GM18858 (cell line): ENCODE data around the gene HSH2D.
"Not testable (repeated sequence)": the region's sequence is repeated elsewhere in the genome, so short reads cannot be mapped to it uniquely, and the experiment has no call there.

ENCODE experiments used
- ATAC-seq: cut with Tn5 transposase; IDR thresholded peaks from one replicate; pipeline ENCODE4 v1.9.1; 2021; ENCODE audit not compliant: unreplicated experiment

HSH2D gene

DNA sequence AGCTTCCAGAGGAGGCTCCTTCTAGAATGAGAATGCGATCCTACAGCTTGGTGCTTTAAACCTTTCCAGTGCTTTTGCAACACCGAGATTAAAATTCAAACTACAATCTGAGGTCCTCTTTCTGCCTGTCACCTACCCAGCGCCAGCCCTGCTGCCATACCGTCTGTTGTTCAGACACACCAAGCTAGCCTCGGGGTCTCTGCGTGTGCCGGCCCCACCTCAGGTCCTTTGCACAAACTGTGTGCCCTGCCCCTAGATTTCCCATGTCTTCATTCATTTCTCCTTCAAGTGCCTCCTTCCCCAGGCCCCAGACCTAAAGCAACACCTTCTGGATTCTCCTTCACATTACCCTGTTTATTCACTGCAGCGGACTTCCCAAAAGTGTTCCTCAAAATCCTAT is 11.1 kb downstream of the HSH2D start:
- ATAC-seq, result no peak

DNA sequence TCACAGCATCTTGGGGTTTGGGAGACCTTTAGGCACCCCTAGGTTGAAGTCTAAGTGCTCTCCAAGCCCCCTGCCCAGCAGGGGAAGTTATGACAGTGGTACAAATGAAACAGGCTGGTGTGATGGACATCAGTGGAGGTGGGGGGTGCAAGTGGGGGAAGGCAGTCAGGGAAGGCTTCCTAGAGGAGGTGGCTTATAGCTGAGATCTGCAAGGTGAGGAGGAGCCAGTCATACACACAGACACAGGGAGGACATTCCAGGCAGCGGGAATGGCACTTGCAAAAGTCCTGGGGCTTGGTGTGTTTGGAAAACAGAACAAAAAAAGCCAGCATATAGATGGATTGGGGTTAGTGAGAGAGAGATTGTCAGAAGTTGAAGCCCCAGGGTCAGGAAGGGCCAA is 11.6 kb downstream of the HSH2D start:
- ATAC-seq, result no peak

DNA sequence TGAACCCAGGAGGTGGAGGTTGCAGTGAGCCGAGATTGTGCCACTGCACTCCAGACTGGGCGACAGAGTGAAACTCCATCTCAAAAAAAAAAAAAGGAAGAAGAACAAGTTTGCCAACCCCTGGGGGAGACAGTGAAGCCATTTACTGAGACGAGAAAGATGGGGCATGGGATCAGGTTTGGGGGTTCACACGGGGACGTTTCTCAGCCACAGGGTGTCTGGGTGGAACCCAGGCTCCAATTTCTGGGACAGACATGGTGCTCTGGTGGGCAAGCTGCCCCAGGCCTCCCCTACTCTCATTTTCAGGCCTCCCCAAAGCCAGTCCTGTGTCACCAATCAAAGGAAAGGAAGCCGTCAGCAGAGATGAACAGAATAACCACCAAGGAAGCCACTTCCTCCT is 13.4 kb downstream of the HSH2D start:
- ATAC-seq, result no peak

DNA sequence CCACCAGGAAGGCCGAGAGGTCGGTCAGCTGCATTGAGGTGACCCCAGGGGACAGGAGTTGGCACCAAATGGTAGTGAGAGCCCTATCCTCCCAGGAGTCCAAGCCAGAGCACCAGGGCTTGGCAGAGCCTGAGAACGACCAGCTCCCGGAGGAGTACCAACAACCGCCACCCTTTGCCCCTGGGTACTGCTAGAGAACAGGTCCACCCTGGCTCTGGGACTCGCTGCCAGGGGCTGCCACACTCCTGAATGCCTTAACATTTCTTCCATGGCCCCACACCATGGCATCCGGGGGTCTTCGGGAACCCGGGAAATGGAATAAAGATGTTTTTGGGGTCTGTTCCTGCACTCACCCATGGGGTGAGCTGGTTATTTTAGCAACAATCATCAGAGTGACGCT is 14.1 kb downstream of the HSH2D start:
- ATAC-seq, result no peak

DNA sequence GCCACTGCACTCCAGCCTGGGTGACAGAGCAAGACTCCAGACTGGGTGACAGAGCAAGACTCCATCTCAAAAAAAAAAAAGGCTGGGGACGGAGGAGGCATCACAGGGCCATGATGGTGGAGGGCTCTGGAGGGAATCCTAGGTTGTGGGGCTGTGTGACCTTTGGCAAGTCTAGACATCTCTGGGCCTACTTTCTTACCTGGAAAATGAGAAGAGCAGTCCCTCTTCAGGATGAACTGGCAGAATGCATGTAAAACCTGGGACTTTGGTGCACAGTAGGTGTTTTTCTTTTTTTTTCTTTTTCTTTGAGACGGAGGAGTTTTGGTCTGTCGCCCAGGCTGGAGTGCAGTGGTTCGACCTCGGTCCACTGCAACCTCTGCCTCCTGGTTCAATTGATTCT is 16.2 kb downstream of the HSH2D start:
- ATAC-seq, result no peak

DNA sequence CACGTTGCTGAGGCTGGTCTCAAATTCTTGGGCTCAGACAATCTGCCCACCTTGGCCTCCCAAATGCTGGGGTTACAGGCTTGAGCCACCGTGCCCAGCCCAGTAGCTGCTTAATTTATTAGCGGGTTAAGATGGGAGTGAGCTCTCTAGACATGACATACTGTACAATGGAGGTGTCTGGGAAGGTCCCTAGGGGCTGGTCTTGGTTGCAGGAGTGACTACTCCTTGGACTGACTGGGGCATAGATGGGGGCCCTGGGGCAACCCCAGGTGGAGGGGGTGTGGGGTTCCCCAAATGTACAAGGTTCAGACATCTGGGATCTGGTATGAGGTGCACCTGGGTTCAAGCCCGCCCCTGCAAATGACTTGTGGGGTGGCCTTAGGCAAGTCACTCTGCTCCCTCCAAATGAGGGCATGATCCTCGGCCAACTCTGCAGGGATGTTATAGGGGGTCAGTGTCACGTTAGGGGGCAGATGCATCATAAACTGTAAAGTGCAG is 17.0 kb downstream of the HSH2D start:
- no peak for ATAC-seq

DNA sequence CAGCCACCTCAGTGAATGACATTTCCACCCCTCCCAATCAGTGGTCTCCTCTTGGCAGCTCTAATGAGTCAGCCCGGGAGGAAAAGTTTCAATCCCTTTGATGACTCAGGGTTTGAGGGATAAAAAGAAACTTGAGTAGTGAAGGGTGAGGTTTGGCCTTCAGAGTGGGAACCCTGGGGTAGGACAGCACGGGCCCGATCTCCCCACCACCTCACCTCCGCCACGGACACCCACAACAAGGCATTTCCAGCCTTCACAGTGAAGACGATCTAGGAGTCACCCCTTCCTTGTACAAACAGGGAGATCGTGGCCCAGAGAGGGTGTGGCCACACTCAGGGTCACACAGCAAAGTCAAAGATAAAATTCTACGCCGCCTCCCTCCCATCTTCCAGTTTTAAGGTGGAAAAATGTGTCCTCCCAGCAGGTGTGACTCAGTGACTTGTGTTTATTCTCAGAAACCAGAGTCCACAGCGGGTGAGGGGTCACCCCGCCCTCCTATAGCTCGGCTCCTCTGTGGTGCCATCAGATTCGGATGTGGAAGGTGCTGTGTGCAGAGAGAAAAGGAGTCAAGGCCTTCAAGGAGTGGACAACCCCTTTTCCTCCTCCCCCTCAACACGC is 17.6 kb downstream of the HSH2D start:
- no peak for ATAC-seq

DNA sequence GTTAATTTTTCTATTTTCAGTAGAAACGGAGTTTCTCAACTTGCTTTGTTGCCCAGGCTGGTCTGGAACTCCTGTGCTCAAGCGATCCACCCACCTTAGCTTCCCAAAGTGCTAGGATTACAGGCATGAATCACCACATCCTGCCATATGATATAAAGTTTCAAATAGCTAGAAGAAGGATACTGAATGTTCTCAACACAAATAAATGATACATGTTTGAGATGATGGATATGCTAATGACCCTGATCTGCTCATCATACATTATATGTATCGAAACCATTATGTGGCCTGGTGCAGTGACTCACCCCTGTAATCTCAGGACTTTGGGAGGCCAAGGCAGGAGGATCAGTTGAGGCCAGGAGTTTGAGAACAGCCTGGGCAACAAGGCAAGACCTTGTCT is 18.4 kb downstream of the HSH2D start:
- ATAC-seq, result no peak

DNA sequence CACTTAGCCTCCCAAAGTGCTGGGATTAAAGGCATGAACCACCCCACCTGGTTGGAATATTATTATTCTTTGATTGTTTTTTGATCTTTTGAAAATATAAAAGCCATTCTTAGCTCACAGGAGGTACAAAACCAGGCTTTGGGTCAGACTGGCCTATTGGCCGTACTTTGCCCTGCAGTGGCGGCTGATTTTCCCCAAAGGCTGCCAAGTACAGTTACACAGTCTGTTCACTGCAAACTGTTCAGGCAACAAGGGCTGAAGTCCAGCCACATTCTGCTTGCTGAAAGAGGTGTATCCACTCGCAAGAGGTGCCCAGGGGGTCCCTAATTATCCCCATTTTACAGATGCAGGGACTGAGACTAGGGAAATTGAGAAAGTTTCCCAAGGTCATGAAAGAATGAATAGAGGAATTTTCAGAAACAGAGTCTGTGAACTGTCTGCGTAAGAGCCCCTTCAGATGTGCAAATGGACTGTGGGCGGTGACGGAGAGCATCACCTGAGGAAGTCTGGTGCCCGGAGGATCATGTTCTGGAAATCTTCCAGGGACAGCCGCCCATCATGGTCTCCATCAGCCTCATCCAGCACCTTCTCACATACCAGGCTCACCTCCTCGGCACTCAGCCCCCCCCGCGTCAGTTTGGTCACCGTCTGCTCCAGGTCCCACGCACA is 20.9 kb downstream of the HSH2D start:
- ATAC-seq, result no peak

DNA sequence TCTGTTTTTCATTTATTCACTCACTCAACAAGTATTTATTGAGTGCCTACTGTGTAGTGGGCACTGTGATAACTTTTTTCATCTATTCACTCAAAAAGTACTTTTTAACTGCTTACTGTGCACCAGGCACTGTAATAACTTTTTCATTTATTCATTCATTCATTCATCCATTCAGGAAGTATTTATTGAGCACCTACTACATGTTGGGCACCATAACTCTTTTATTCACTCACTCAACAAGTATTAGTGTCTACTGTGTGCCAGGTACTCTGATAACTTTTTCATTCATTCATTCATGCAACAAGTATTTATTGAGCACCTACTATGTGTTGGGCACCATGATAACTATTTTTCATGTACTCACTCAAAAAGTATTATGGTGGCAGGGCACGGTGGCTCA is 22.9 kb downstream of the HSH2D start:
- ATAC-seq, result no peak

DNA sequence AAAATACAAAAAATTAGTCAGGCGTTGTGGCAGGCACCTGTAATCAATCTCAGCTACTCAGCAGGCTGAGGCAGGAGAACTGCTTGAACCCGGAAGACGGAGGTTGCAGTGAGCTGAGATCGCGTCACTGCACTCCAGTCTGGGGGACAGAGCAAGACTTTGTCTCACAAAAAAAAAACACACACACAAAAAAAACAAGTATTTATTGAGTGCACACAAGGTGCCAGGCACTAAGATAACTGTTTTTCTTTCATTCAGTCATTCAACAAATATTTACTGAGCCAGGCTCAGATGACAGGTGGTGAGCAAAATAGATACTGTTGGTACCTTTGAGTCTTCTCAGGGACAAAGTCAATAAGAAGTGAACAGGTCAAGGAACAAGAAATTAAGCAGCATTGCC is 23.6 kb downstream of the HSH2D start:
- no peak for ATAC-seq

DNA sequence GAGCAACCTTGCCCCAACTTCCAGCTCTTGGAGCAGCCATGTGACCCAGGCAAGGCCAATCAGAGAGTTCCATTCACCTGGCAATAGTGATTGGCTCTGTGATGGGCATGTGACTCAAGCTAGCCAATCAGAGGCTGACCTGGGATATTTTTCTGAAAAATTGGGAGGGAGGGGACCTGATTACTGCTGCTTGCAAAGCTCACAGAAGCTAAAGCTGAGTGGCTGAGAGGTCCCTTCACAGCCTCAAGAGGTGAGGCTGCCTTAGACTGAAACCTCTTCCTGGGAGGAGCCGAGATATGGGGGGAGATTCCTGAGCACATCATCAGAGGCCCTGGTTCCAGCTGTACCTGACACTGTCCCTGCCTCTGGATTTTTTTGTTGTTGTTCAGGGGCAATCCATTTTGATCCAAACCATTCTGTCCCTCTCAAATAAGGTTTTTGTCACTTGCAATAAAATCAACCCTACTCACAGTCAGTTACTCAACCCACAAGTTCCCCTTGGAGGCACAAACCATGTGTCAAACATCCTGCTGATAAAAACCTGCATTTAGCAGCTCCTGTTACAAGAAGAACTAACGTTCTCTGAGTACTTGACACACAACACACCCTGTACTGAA is 25.1 kb downstream of the HSH2D start:
- ATAC-seq, result no peak

DNA sequence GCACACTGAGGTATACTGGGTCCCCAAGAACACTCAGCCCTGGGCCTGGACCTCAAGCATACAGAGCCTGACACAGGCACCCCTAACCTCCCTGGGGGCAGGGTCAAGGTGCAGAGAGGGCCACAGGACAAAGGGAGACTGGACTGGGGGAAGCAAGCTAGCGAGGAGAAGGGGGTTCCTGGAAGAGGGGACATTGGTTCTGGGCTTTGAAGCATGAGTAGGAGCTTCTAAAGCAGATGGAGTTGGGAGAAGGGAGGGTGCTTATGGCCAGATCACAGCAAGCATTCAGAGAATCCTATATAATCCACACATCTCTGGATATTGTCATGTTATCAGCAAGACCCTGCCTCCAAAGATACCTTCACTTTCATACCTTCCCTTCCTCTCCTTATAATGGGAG is 26.6 kb downstream of the HSH2D start:
- ATAC-seq, result no peak

DNA sequence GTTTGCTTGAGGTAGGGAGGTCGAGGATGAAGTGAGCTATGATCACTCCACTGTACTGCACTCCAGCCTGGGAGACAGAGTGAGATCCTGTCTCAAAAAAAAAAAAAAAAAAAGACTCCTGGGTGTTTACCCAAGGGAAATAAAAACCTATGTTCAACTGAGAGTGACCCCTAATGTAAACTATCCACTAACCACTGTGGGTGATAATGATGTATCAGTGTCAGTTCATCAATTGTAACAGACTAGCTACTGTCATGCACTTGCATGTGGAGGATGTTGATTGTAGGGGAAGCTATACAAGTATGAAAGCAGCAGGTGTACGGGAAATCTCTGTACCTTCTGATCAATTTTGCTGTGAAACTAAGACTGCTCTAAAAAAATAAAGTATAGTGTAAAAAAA is 32.5 kb downstream of the HSH2D start:
- no peak for ATAC-seq

DNA sequence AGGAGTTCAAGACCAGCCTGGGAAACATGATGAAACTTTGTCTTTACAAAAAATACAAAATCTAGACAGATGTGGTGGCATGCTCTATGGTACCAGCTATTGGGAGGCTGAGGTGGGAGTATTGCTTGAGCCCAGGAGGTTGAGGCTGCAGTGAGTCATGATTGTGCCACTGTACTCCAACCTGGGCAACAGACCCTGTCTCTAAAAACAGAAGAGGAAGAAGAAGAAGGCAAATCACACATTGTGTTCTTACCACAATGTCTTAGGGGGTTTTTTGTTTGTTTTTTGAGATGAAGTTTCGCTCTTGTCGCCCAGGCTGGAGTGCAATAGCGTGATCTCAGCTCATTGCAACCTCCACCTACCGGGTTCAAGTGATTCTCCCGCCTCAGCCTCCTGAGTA is 35.4 kb downstream of the HSH2D start:
- ATAC-seq, result not testable (repeated sequence)

DNA sequence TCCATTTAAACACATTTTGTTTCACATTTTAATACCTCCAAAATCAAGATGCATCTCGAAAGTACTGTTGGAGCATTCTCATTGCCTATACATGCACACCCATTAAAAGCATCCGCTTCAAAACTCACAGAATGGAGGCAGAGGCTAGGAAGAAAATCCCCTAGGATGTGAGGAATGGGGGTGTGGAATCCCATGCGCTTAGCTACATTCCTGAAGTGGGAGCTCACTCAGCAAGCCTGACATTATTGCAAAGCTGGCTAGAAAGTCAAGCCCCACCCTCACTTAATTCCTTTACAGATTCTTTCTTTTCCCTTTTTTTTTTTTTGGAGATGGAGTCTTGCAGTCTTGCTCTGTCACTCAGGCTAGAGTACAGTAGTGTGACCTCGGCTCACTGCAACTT is 37.1 kb downstream of the HSH2D start:
- no peak for ATAC-seq

DNA sequence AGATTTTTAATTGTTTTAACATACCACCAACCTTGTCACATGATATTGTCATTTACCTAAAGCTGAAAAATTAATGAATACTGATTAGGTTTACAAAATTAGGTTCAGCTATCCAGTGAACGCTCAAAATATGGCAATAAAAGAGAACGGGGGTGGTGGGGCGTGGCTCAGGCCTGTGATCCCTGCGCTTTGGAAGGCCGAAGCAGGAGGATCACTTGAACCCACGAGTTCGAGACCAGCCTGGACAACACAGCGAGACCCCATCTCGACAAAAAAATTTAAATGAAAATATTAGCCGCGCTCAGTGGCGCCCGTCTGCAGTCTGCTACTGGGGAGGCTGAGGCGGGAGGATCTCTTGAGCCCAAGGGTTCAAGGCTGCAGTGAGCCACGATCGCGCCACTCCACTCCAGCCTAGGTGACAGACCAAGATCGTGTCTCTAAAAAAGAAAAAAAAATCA is 41.2 kb downstream of the HSH2D start:
- ATAC-seq, result no peak

DNA sequence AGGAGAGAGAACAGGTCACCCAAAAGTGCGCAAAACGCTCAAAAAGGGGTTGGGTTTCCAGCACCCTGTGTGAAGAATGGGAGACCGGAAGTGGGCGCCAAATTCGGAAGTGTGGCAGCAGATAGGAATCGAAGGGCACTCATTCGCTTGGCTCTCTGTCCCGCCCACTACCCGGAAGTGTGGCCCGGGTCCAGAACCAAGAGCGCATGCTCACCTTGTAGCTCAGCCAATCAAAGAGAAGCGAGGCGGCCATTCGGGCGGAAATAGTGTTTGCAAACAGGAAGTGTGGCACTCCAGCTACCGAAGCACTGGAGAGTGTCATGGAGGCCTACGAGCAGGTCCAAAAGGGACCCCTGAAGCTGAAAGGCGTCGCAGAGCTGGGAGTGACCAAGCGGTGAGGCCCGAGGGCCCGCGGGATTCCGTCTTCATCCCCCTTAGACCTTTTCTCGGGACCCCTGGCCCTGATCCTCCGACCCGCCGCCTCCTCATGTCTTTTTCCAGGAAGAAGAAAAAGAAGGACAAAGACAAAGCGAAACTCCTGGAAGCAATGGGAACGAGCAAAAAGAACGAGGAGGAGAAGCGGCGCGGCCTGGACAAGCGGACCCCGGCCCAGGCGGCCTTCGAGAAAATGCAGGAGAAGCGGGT is 41.8 kb downstream of the HSH2D start, which contains the start of gene FAM32A:
TSS of gene FAM32A (plus strand) at position 288 of the 645 bp plus-strand sequence. CDS start at position 321, 33 bp downstream.
- peak; percentile 80 for ATAC-seq

DNA sequence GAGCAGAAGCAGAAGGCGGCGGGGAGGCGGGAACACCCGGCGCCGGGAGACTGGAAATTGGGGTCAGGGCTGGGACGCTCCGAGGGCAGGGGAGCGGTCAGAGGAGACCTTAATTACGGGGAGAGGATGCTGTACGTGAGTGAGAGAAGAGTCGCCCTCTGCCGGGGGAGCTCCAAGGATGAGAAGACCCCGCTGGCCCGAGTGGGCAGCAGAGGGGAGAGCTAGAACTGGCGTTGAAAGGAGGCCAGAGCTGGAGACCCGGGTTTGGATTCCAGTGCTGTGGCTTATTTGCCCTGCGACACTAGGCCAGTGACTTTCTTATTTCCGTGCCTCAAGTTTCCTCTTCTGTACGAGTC is 42.3 kb downstream of the HSH2D start:
- ATAC-seq, result no peak

DNA sequence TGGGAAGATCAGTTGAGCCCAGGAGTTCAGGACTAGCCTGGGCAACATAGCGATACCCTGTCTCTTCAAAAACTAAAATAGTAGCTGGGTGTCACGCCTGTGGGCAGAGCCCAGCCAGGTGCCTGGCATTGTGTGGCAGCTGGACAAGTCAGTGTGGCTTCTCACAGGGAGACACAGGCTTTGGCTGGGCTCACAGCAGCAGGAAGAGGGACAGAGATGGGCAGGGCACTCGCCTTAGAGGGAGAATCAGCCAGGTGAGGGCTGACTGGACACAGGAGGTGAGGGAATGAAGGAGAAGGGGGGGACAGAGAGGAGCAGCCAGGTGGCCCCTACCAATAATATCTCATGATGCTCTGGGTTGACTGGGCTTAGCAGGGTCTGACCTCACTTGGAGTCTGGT is 45.0 kb downstream of the HSH2D start:
- ATAC-seq, result no peak

DNA sequence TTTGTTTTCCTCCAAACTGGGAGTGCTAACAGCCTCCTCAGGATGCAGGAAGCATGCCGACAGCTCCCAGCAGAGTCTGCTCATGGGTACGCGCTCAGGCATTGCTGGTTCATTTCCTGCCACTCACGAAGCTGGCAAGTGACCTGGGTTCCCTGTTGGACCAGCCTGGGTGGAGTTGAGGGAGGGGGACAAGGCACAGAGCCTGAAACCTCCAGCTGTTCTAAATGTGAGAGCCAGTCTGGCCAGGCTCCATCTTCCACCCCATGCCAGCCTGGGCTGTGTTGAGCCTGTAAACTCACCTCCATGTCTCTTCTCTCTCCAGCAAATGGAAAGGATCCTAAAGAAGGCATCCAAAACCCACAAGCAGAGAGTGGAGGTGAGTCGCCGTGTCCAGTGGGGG is 46.7 kb downstream of the HSH2D start:
- no peak for ATAC-seq

DNA sequence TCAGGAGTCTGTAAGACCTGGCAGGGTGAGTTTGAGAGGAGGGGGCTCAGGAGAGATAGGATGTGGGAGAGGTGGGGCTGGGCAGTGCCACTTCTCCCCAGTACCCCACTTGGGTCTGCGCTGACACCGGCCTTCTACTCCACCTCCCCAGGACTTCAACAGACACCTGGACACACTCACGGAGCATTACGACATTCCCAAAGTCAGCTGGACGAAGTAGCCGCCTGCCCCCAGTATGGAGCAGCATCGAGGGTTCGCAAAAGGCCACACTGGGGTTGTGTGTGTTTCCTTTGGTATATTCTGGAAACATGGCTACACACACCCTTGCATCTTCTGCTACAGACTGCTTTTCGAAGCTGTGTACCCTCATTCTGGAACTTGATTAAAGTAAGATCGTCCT is 47.3 kb downstream of the HSH2D start:
- no peak for ATAC-seq
